ENCODE data around the gene KLRC4. TPM values are rescaled to one million over a fixed set of nuclear protein-coding genes. Genes with fewer than 3 reads are reported as not detected.

KLRC4 gene
- polyA plus RNA-seq, 1 of the 3 experiments (the other 2 are of a cell fraction) = not detected

- POLR2A ChIA-PET = no interaction called here
- 8% methylated on average over 2 of the region's 2 CpGs for WGBS (ENCODE audit: low lambda C conversion rate)
These were observed 24.4 kb downstream of the KLRC4 start for GRCh38 chr12:10385166-10385613.

More at GRCh38 chr12:10385166-10385613, 24.4 kb downstream of the KLRC4 start:
- H3K27ac ChIP-seq (ENCODE audit: low read depth in 2 of 2, low read length in 1 of 2) = no peak overlapping the region
- no peaks in the 10 kb centered on the region for H3K4me1 ChIP-seq (ENCODE audit: control insufficient read depth in 1 of 2, insufficient read depth in 2 of 2, low read depth in 1 of 2, low read length in 1 of 2)
- no peaks in the 10 kb centered on the region for H3K9me2 ChIP-seq
- H3F3A ChIP-seq (replicated peaks; ENCODE audit: insufficient read depth) = no peaks in the 10 kb centered on the region
- no peaks in the 10 kb centered on the region; the same call in 1 of the 2 replicates for H3K27me3 ChIP-seq (ENCODE audit: insufficient read depth)
- no peak for DNase-seq
- no peak overlapping the region for H2AFZ ChIP-seq (ENCODE audit: low read depth)
- H3K36me3 ChIP-seq (replicated peaks in 1 of 2; ENCODE audit: control insufficient read depth in 1 of 2, insufficient read depth in 2 of 2, low read length in 1 of 2) = no peaks in the 10 kb centered on the region
- no peak overlapping the region for H3K4me3 ChIP-seq (ENCODE audit: low read depth in 2 of 2, low read length in 1 of 2)
- no peak overlapping the region for H3K4me2 ChIP-seq
- no peaks in the 10 kb centered on the region for H4K20me1 ChIP-seq (ENCODE audit: insufficient read depth)
- H3K9me3 ChIP-seq = no peaks in the 10 kb centered on the region
- no peaks in the 10 kb centered on the region for H3K79me2 ChIP-seq (ENCODE audit: insufficient read depth)
- TF ChIP-seq MXI1 (IDR thresholded peaks at IDR 0.05; ENCODE audit: low read depth, low read length) = no peak
- no peak for TF ChIP-seq RXRA (IDR thresholded peaks at IDR 0.05; ENCODE audit: borderline replicate concordance, low read depth)
- TF ChIP-seq, protein P1, sequence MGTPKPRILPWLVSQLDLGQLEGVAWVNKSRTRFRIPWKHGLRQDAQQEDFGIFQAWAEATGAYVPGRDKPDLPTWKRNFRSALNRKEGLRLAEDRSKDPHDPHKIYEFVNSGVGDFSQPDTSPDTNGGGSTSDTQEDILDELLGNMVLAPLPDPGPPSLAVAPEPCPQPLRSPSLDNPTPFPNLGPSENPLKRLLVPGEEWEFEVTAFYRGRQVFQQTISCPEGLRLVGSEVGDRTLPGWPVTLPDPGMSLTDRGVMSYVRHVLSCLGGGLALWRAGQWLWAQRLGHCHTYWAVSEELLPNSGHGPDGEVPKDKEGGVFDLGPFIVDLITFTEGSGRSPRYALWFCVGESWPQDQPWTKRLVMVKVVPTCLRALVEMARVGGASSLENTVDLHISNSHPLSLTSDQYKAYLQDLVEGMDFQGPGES (IDR thresholded peaks at IDR 0.05; ENCODE audit: low read depth, low read length) = no peak
- TF ChIP-seq, protein P2, sequence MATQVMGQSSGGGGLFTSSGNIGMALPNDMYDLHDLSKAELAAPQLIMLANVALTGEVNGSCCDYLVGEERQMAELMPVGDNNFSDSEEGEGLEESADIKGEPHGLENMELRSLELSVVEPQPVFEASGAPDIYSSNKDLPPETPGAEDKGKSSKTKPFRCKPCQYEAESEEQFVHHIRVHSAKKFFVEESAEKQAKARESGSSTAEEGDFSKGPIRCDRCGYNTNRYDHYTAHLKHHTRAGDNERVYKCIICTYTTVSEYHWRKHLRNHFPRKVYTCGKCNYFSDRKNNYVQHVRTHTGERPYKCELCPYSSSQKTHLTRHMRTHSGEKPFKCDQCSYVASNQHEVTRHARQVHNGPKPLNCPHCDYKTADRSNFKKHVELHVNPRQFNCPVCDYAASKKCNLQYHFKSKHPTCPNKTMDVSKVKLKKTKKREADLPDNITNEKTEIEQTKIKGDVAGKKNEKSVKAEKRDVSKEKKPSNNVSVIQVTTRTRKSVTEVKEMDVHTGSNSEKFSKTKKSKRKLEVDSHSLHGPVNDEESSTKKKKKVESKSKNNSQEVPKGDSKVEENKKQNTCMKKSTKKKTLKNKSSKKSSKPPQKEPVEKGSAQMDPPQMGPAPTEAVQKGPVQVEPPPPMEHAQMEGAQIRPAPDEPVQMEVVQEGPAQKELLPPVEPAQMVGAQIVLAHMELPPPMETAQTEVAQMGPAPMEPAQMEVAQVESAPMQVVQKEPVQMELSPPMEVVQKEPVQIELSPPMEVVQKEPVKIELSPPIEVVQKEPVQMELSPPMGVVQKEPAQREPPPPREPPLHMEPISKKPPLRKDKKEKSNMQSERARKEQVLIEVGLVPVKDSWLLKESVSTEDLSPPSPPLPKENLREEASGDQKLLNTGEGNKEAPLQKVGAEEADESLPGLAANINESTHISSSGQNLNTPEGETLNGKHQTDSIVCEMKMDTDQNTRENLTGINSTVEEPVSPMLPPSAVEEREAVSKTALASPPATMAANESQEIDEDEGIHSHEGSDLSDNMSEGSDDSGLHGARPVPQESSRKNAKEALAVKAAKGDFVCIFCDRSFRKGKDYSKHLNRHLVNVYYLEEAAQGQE (IDR thresholded peaks at IDR 0.05; ENCODE audit: low read depth, low read length) = no peak
- no peak for TF ChIP-seq YY1 (IDR thresholded peaks at IDR 0.05; ENCODE audit: low read depth)
- no peak for TF ChIP-seq TCF12 (IDR thresholded peaks at IDR 0.05)
- no peak for TF ChIP-seq JUND (IDR thresholded peaks at IDR 0.05)
- TF ChIP-seq EZH2phosphoT487 (IDR thresholded peaks at IDR 0.05; ENCODE audit: borderline replicate concordance, low read depth) = no peak
- no peak for TF ChIP-seq ELF1 (IDR thresholded peaks at IDR 0.05)
- TF ChIP-seq CHD2 (IDR thresholded peaks at IDR 0.05; ENCODE audit: low read length, partially characterized antibody) = no peak
- no peak for TF ChIP-seq POLR2AphosphoS5 (IDR thresholded peaks at IDR 0.05; ENCODE audit: low read depth, low read length)
- no peak for TF ChIP-seq NFIC (IDR thresholded peaks at IDR 0.05; ENCODE audit: borderline replicate concordance)
- no peak for TF ChIP-seq FOXM1 (IDR thresholded peaks at IDR 0.05; ENCODE audit: low read depth)
- no peak for TF ChIP-seq NRF1 (IDR thresholded peaks at IDR 0.05; ENCODE audit: low read depth, low read length)
- TF ChIP-seq RAD21 (IDR thresholded peaks at IDR 0.05; ENCODE audit: low read length) = no peak
- no peak for TF ChIP-seq ZBTB33 (IDR thresholded peaks at IDR 0.05; ENCODE audit: borderline replicate concordance, low read depth)
- no peak for TF ChIP-seq RFX5 (IDR thresholded peaks at IDR 0.05; ENCODE audit: low read length)
- no peak for TF ChIP-seq SIN3A (IDR thresholded peaks at IDR 0.05; ENCODE audit: borderline replicate concordance, low read depth, low read length)
- no peak for TF ChIP-seq GATA2 (CRISPR knock-in tag; IDR thresholded peaks at IDR 0.05)
- no peak for TF ChIP-seq MEF2A (IDR thresholded peaks at IDR 0.05; ENCODE audit: borderline replicate concordance, low read depth)
- H3K9ac ChIP-seq = no peak overlapping the region
- CTCF ChIA-PET = interaction anchor here (1.2 to 1.8 kb wide), 2 partner anchors 150 to 365 kb away, joined by 3 to 4 read pairs; no protein-coding TSS in a partner anchor
